Colonic mucosa (tissue), 4 donors: ENCODE measurements around the gene RARB. TPM values are rescaled to one million over a fixed set of nuclear protein-coding genes. Genes with fewer than 3 reads are reported as not detected.

Experiments used
- DNase-seq: peaks from one replicate; pipeline ENCODE4 v3.0.0-alpha.2; 2020
- H3K27ac ChIP-seq: fragments of 200-600 bp; one replicate; pipeline ENCODE4 v1.8.0; 2021
- H3K27me3 ChIP-seq: fragments of 200-600 bp; one replicate; pipeline ENCODE4 v1.8.0; 2021
- H3K36me3 ChIP-seq: fragments of 200-600 bp; one replicate; pipeline ENCODE4 v1.8.0; 2021
- H3K4me1 ChIP-seq: fragments of 200-600 bp; one replicate; pipeline ENCODE4 v1.8.0; 2021; ENCODE audit warnings: mild to moderate bottlenecking
- H3K4me3 ChIP-seq: fragments of 200-600 bp; one replicate; pipeline ENCODE4 v1.8.0; 2021
- H3K9ac ChIP-seq, 2 donors: one replicate each; pipeline ENCODE4 v1.7.0; 2013; ENCODE audit warnings: control low read depth in 2 of 2, low read depth in 2 of 2, low read length in 2 of 2
- H3K9me3 ChIP-seq: fragments of 200-600 bp; one replicate; pipeline ENCODE4 v1.8.0; 2021
- CTCF ChIP-seq: fragments of 200-600 bp; IDR thresholded peaks from one replicate; pipeline ENCODE4 v1.8.0; 2022; ENCODE audit warnings: antibody characterized with exemption, mild to moderate bottlenecking
- intact Hi-C: fragments of 100-400 bp; cut with DNase I; formaldehyde crosslinking; loops from one replicate; pipeline ENCODE4 v1.14.1; 2022
- total RNA-seq, 2 donors: library from RNA; stranded (reverse); fragmentation: NEBNext Ultra II Directional in 1 of 2; extraction: Animal tissue kit (Norgen Biotek cat#: 25700) in 1 of 2; gene quantifications; one replicate each; pipeline ENCODE4 v1.2.1, GENCODE V29; 2021
- donor health status: healthy.
- donor health status: DM: no; HTN: no; CAD: no.
- donor health status: DM: no; HTN: no; CAD: no.

The RARB gene
- total RNA-seq, 2 donors from 2014 or later: 0.54 to 0.74 TPM

- no peaks in the 10 kb centered on the region for H3K27me3 ChIP-seq
- H3K9ac ChIP-seq: no peak overlapping the region
- H3K4me3 ChIP-seq: no peak overlapping the region
- no peaks in the 10 kb centered on the region for H3K9me3 ChIP-seq
- H3K4me1 ChIP-seq: no peaks in the 10 kb centered on the region
- no peak for TF ChIP-seq CTCF
- intact Hi-C loops: no loop called here
- no peak for DNase-seq
- no peak overlapping the region for H3K27ac ChIP-seq
- H3K36me3 ChIP-seq: no peaks in the 10 kb centered on the region
Observed at GRCh38 chr3:25412269-25412668, 15.8 kb upstream of the RARB start.

GRCh38 chr3:25416176-25416575, 11.9 kb upstream of the RARB start:
- H3K27me3 ChIP-seq: no peaks in the 10 kb centered on the region
- intact Hi-C loops: no loop called here
- no peak overlapping the region for H3K27ac ChIP-seq
- no peaks in the 10 kb centered on the region for H3K4me1 ChIP-seq
- DNase-seq: no peak
- TF ChIP-seq CTCF: no peak
- no peaks in the 10 kb centered on the region for H3K36me3 ChIP-seq
- no peaks in the 10 kb centered on the region for H3K9me3 ChIP-seq
- H3K4me3 ChIP-seq: no peak overlapping the region
- no peak overlapping the region for H3K9ac ChIP-seq

- intact Hi-C loops: no loop called here
- Histone ChIP-seq H3K27ac (no peak overlapping the region), H3K4me3 (no peak overlapping the region), H3K36me3 (no peaks in the 10 kb centered on the region), H3K4me1 (no peaks in the 10 kb centered on the region), H3K27me3 (no peaks in the 10 kb centered on the region), H3K9ac (no peak overlapping the region), H3K9me3 (no peaks in the 10 kb centered on the region)
- DNase-seq: no peak
- no peak for TF ChIP-seq CTCF
Observed at GRCh38 chr3:25418596-25418995, 9.5 kb upstream of the RARB start.

- Histone ChIP-seq H3K9ac (no peak overlapping the region), H3K4me3 (no peak overlapping the region), H3K27ac (no peak overlapping the region), H3K36me3 (no peaks in the 10 kb centered on the region), H3K9me3 (no peaks in the 10 kb centered on the region), H3K27me3 (no peaks in the 10 kb centered on the region), H3K4me1 (no peaks in the 10 kb centered on the region)
- intact Hi-C loops: no loop called here
- TF ChIP-seq CTCF: no peak
- no peak for DNase-seq
Observed at GRCh38 chr3:25419251-25419650, 8.8 kb upstream of the RARB start.

GRCh38 chr3:25420147-25420546, 7.9 kb upstream of the RARB start:
- intact Hi-C loops: no loop called here
- Histone ChIP-seq H3K4me3 (no peak overlapping the region), H3K27me3 (no peaks in the 10 kb centered on the region), H3K9ac (no peak overlapping the region), H3K27ac (no peak overlapping the region), H3K9me3 (no peaks in the 10 kb centered on the region), H3K4me1 (no peaks in the 10 kb centered on the region), H3K36me3 (no peaks in the 10 kb centered on the region)
- DNase-seq: no peak
- TF ChIP-seq CTCF: no peak

- Histone ChIP-seq H3K27ac (no peak overlapping the region), H3K27me3 (no peaks in the 10 kb centered on the region), H3K36me3 (no peaks in the 10 kb centered on the region), H3K4me1 (no peaks in the 10 kb centered on the region), H3K9me3 (no peaks in the 10 kb centered on the region), H3K9ac (no peak overlapping the region), H3K4me3 (no peak overlapping the region)
- intact Hi-C loops: no loop called here
- no peak for DNase-seq
- no peak for TF ChIP-seq CTCF
Observed at GRCh38 chr3:25420885-25421284, 7.2 kb upstream of the RARB start.
